Activated naive CD4-positive, alpha-beta T cell treated with anti-CD3 and anti-CD28 coated beads, Interleukin-2, amount 10 ng/mL, durations not matched to agents 7 days and 5 days (primary cell): ENCODE data around the gene LIMS3.
"Not testable (repeated sequence)": the region's sequence is repeated elsewhere in the genome, so short reads cannot be mapped to it uniquely, and the experiment has no call there.

Experiments
- CTCF ChIA-PET: fragments of 350-600 bp; sonication (Branson Sonifier 250); formaldehyde crosslinking; loops from one replicate; lab custom pipeline; 2021; ENCODE audit warnings: antibody characterized with exemption; lab: Charles Lee
- DNase-seq: peaks from one replicate; pipeline ENCODE4 v3.0.0-alpha.2; 2020
- H3K27ac Mint-ChIP-seq: one replicate; pipeline ENCODE4 v1.8.0; 2021; ENCODE audit warnings: mild to moderate bottlenecking, moderate library complexity, mixed read lengths
- H3K27me3 Mint-ChIP-seq: one replicate; pipeline ENCODE4 v1.8.0; 2021; ENCODE audit warnings: mild to moderate bottlenecking, mixed read lengths
- H3K36me3 Mint-ChIP-seq: one replicate; pipeline ENCODE4 v1.8.0; 2021; ENCODE audit warnings: mixed read lengths
- H3K4me1 Mint-ChIP-seq: one replicate; pipeline ENCODE4 v1.8.0; 2021; ENCODE audit warnings: mixed read lengths
- H3K4me3 Mint-ChIP-seq: one replicate; pipeline ENCODE4 v1.8.0; 2021; ENCODE audit warnings: mild to moderate bottlenecking, moderate library complexity, mixed read lengths
- H3K9me3 Mint-ChIP-seq: one replicate; pipeline ENCODE4 v1.8.0; 2021; ENCODE audit warnings: mixed read lengths

LIMS3 gene

GRCh38 chr2:109910789-109911188 lies 12.3 kb downstream of the LIMS3 start:
- H3K36me3 Mint-ChIP-seq, CTCF ChIA-PET, H3K9me3 Mint-ChIP-seq, H3K4me3 Mint-ChIP-seq, H3K4me1 Mint-ChIP-seq, DNase-seq, H3K27me3 Mint-ChIP-seq, H3K27ac Mint-ChIP-seq: not testable (repeated sequence)

DNA sequence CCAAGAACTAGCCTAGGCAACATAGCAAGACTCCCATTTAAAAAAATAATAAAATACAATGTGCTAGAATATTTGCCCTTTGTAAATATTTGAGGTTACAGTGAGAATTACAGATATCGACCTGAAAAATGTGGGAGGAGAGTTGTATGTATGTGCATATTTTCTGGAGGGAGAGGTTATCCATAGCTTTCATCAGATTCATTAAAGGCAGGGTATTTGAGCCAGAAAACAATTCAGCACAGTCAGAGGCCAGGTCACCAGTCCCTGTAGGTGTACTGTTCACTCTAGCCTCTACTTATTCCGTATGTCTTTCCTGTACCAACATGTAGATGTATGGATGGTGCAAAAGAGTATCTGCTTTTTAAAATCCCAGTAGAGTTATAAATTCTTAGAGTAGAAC lies 15.4 kb downstream of the LIMS3 start:
- CTCF ChIA-PET, DNase-seq, H3K27ac Mint-ChIP-seq, H3K4me1 Mint-ChIP-seq, H3K4me3 Mint-ChIP-seq, H3K9me3 Mint-ChIP-seq, H3K27me3 Mint-ChIP-seq, H3K36me3 Mint-ChIP-seq: not testable (repeated sequence)

GRCh38 chr2:109914552-109914951 lies 16.1 kb downstream of the LIMS3 start:
- H3K36me3 Mint-ChIP-seq, H3K4me3 Mint-ChIP-seq, H3K9me3 Mint-ChIP-seq, CTCF ChIA-PET, H3K27me3 Mint-ChIP-seq, H3K4me1 Mint-ChIP-seq, DNase-seq, H3K27ac Mint-ChIP-seq: not testable (repeated sequence)

DNA sequence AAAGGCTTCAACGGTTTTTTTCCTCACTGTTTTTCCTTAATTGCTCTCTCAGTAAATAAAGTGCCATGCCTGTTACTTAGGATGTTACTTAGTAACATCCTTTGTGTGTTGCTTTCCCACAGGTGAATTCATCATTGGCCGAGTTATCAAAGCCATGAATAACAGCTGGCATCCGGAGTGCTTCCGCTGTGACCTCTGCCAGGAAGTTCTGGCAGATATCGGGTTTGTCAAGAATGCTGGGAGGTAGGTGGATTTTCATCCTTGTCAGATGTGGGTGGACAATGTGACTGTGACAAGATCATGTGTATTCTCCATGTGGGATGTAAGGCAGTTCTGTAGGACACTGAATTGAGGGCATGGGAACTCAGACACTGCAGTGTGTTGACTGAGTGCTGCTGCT lies 17.3 kb downstream of the LIMS3 start:
- H3K27me3 Mint-ChIP-seq, H3K27ac Mint-ChIP-seq, H3K9me3 Mint-ChIP-seq, H3K4me1 Mint-ChIP-seq, H3K36me3 Mint-ChIP-seq, DNase-seq, CTCF ChIA-PET, H3K4me3 Mint-ChIP-seq: not testable (repeated sequence)

- H3K27ac Mint-ChIP-seq, H3K27me3 Mint-ChIP-seq, CTCF ChIA-PET, H3K4me1 Mint-ChIP-seq, H3K4me3 Mint-ChIP-seq, H3K9me3 Mint-ChIP-seq, H3K36me3 Mint-ChIP-seq, DNase-seq: not testable (repeated sequence)
These were observed 21.7 kb downstream of the LIMS3 start for GRCh38 chr2:109920162-109920561.

- H3K4me1 Mint-ChIP-seq, H3K36me3 Mint-ChIP-seq, H3K4me3 Mint-ChIP-seq, H3K27ac Mint-ChIP-seq, DNase-seq, CTCF ChIA-PET, H3K9me3 Mint-ChIP-seq, H3K27me3 Mint-ChIP-seq: not testable (repeated sequence)
These were observed 23.3 kb downstream of the LIMS3 start for GRCh38 chr2:109921543-109922384.

GRCh38 chr2:109924481-109924880 lies 26.0 kb downstream of the LIMS3 start:
- CTCF ChIA-PET, H3K36me3 Mint-ChIP-seq, H3K9me3 Mint-ChIP-seq, H3K27me3 Mint-ChIP-seq, H3K27ac Mint-ChIP-seq, H3K4me1 Mint-ChIP-seq, H3K4me3 Mint-ChIP-seq, DNase-seq: not testable (repeated sequence)

DNA sequence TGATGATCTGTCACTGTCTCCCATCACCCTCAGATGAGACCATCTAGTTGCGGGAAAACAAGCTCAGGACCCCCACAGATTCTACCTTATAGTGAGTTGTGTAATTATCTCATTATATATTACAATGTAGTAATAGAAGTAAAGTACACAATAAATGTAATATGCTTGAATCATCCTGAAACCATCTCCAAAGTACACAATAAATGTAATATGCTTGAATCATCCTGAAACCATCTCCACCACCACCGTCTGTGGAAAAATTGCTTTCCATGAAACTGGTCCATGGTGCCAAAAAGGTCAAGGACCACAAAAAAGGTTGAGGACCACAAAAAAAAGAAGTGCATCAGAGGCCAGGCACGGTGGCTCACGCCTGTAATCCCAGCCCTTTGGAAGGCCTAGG lies 29.3 kb downstream of the LIMS3 start:
- H3K36me3 Mint-ChIP-seq, H3K4me3 Mint-ChIP-seq, H3K27me3 Mint-ChIP-seq, H3K27ac Mint-ChIP-seq, H3K4me1 Mint-ChIP-seq, DNase-seq, CTCF ChIA-PET, H3K9me3 Mint-ChIP-seq: not testable (repeated sequence)

- H3K36me3 Mint-ChIP-seq, H3K27ac Mint-ChIP-seq, DNase-seq, H3K4me1 Mint-ChIP-seq, H3K9me3 Mint-ChIP-seq, H3K4me3 Mint-ChIP-seq, CTCF ChIA-PET, H3K27me3 Mint-ChIP-seq: not testable (repeated sequence)
These were observed 30.7 kb downstream of the LIMS3 start for GRCh38 chr2:109929222-109929621.

GRCh38 chr2:109936534-109936933 lies 38.0 kb downstream of the LIMS3 start:
- H3K4me1 Mint-ChIP-seq, H3K36me3 Mint-ChIP-seq, H3K9me3 Mint-ChIP-seq, H3K4me3 Mint-ChIP-seq, H3K27ac Mint-ChIP-seq, H3K27me3 Mint-ChIP-seq, DNase-seq, CTCF ChIA-PET: not testable (repeated sequence)

GRCh38 chr2:109945362-109945761 lies 46.9 kb downstream of the LIMS3 start:
- H3K27me3 Mint-ChIP-seq, DNase-seq, H3K36me3 Mint-ChIP-seq, CTCF ChIA-PET, H3K4me1 Mint-ChIP-seq, H3K9me3 Mint-ChIP-seq, H3K27ac Mint-ChIP-seq, H3K4me3 Mint-ChIP-seq: not testable (repeated sequence)

- H3K36me3 Mint-ChIP-seq, H3K4me1 Mint-ChIP-seq, H3K27me3 Mint-ChIP-seq, H3K9me3 Mint-ChIP-seq, CTCF ChIA-PET, H3K27ac Mint-ChIP-seq, DNase-seq, H3K4me3 Mint-ChIP-seq: not testable (repeated sequence)
These were observed 48.9 kb downstream of the LIMS3 start for GRCh38 chr2:109947262-109947958.

DNA sequence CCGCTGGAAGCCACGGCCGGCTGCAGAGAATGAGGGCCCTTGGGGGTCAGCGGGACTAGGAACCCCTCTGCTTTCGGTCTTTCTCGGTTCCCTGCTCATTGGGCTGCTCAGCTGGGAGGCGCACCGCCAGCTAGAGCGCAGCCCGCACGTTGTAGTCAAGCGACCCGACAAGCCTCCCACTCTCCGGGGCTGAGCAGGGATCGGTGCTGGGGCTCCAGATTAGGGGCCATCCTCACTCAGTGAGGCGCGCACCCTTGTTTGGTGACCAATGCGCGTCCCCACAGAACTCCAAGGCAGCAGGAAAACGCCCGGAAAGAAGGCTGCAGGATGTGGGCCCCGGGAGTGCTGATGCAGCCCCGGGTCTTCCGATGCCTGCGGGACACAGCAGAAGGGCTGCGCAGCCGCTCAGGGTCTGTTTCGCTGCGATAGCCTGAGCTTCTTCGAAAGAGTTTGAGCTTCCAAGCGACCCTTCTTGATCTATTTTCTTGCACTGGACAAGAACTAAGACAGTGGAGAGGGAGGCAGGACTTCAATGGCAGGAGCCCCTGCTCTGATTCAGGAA lies 49.6 kb downstream of the LIMS3 start:
- CTCF ChIA-PET, H3K36me3 Mint-ChIP-seq, H3K9me3 Mint-ChIP-seq, H3K27ac Mint-ChIP-seq, H3K4me1 Mint-ChIP-seq, H3K27me3 Mint-ChIP-seq, H3K4me3 Mint-ChIP-seq, DNase-seq: not testable (repeated sequence)

GRCh38 chr2:109950146-109950843 lies 51.8 kb downstream of the LIMS3 start:
- H3K27me3 Mint-ChIP-seq, H3K27ac Mint-ChIP-seq, H3K36me3 Mint-ChIP-seq, CTCF ChIA-PET, H3K4me1 Mint-ChIP-seq, H3K4me3 Mint-ChIP-seq, DNase-seq, H3K9me3 Mint-ChIP-seq: not testable (repeated sequence)
